Omental fat pad (tissue), 4 donors: ENCODE results near the gene ANO6. TPM values are rescaled to one million over a fixed set of nuclear protein-coding genes. Genes with fewer than 3 reads are reported as not detected.
A peak's percentile ranks its signal among the peaks of the same experiment; 100 is the strongest.

ENCODE experiments used
- ATAC-seq: fragments of 150-250 bp; one replicate; pipeline ENCODE4 v1.9.1; 2016; ENCODE audit warnings: mild to moderate bottlenecking, moderate library complexity; ENCODE audit not compliant: low FRiP score
- DNase-seq: peaks from one replicate; pipeline ENCODE4 v3.0.0-alpha.2; 2019; ENCODE audit warnings: low spot score
- CTCF ChIP-seq, 3 donors: fragments of 450-650 bp; IDR thresholded peaks; one replicate each; pipeline ENCODE4 v1.5.1; 2016 to 2017; ENCODE audit warnings: antibody characterized with exemption in 3 of 3, mild to moderate bottlenecking in 3 of 3, moderate library complexity in 2 of 3
- total RNA-seq, 4 donors: library from RNA; depleted of rRNA; stranded (reverse); fragments of >200 nt; gene quantifications; one replicate each; pipeline ENCODE4 v1.1.0, GENCODE V29; 2016

The ANO6 gene
- total RNA-seq, 4 donors from 2014 or later, result 88.8 to 189 (median 105) TPM

GRCh38 chr12:45343269-45344051, 127.6 kb downstream of the ANO6 start:
- DNase-seq (no peak), ATAC-seq (no peak)
- no peak for TF ChIP-seq CTCF (IDR thresholded peaks at IDR 0.05)

- ATAC-seq, result no peak
- no peak for DNase-seq
- TF ChIP-seq CTCF (IDR thresholded peaks at IDR 0.05), result no peak
Observed at GRCh38 chr12:45348311-45348710, 132.4 kb downstream of the ANO6 start.

GRCh38 chr12:45348986-45349385, 133.1 kb downstream of the ANO6 start:
- no peak for ATAC-seq
- no peak for TF ChIP-seq CTCF (IDR thresholded peaks at IDR 0.05)

GRCh38 chr12:45349916-45350315, 134.0 kb downstream of the ANO6 start:
- DNase-seq, result no peak
- no peak for TF ChIP-seq CTCF (IDR thresholded peaks at IDR 0.05)
- no peak for ATAC-seq

More at GRCh38 chr12:45348986-45349385, 133.1 kb downstream of the ANO6 start:
- no peak for DNase-seq

GRCh38 chr12:45350861-45351260, 135.0 kb downstream of the ANO6 start:
- DNase-seq, result no peak
- no peak for TF ChIP-seq CTCF (IDR thresholded peaks at IDR 0.05)
- peak; percentile 24 for ATAC-seq

GRCh38 chr12:45351921-45352670, 136.2 kb downstream of the ANO6 start:
- no peak for DNase-seq
- peak; percentile 36 for ATAC-seq
- no peak for TF ChIP-seq CTCF (IDR thresholded peaks at IDR 0.05)
